Caco-2 (cell line): Measurements from ENCODE around the gene ABCA13. TPM values are rescaled to one million over a fixed set of nuclear protein-coding genes. Genes with fewer than 3 reads are reported as not detected.

ENCODE experiments used
- BruUV-seq: library from RNA; stranded (reverse); fragments of 400-500 nt; replicated peaks from 2 replicates; lab custom pipeline; 2021; lab: Mats Ljungman, UMichigan
- CTCF ChIA-PET: fragments of 300-600 bp; sonication (Branson Sonifier 250); formaldehyde crosslinking; loops from one replicate; lab custom pipeline; 2022; ENCODE audit warnings: antibody characterized with exemption; lab: Charles Lee
- POLR2A ChIA-PET: fragments of 300-600 bp; sonication (Branson Sonifier 250); formaldehyde crosslinking; loops from one replicate; lab custom pipeline; 2022; ENCODE audit warnings: antibody characterized with exemption; lab: Charles Lee
- DNase-seq, 2 experiments: peaks; one replicate each; pipeline versions ENCODE4 v3.0.0 to v3.0.0-alpha.2; 2020 to 2022
- H3K27me3 ChIP-seq: replicated peaks from 2 replicates; pipeline ENCODE4 v1.6.0; 2011; ENCODE audit warnings: low read length; ENCODE audit not compliant: control insufficient read depth, insufficient read depth
- H3K36me3 ChIP-seq: 2 replicates; pipeline ENCODE4 v1.5.1; 2011; ENCODE audit warnings: low read length; ENCODE audit not compliant: control insufficient read depth, insufficient read depth
- H3K4me1 ChIP-seq: fragments of 250-450 bp; sonication (Bioruptor Pico); 2 replicates; pipeline ENCODE4 v1.5.1; 2020; ENCODE audit warnings: mild to moderate bottlenecking
- H3K4me3 ChIP-seq: 2 replicates; pipeline ENCODE4 v1.5.1; 2011; ENCODE audit warnings: low read depth, mild to moderate bottlenecking, control low read depth, low read length
- H3K9me3 ChIP-seq: fragments of 250-450 bp; sonication (Bioruptor Pico); 2 replicates; pipeline ENCODE4 v1.5.1; 2020; ENCODE audit warnings: mild to moderate bottlenecking, moderate library complexity
- H3K27ac Mint-ChIP-seq: one replicate; pipeline ENCODE4 v1.8.0; 2022; ENCODE audit warnings: mixed read lengths; ENCODE audit not compliant: unreplicated experiment
- H3K27me3 Mint-ChIP-seq: one replicate; pipeline ENCODE4 v1.8.0; 2022; ENCODE audit warnings: mixed read lengths; ENCODE audit not compliant: insufficient read depth, unreplicated experiment
- H3K36me3 Mint-ChIP-seq: one replicate; pipeline ENCODE4 v1.8.0; 2022; ENCODE audit warnings: mild to moderate bottlenecking, mixed read lengths; ENCODE audit not compliant: insufficient read depth, unreplicated experiment
- H3K4me1 Mint-ChIP-seq: one replicate; pipeline ENCODE4 v1.8.0; 2022; ENCODE audit warnings: low read depth, mixed read lengths; ENCODE audit not compliant: unreplicated experiment
- H3K4me3 Mint-ChIP-seq: one replicate; pipeline ENCODE4 v1.8.0; 2022; ENCODE audit warnings: mild to moderate bottlenecking, moderate library complexity, mixed read lengths; ENCODE audit not compliant: unreplicated experiment
- H3K9me3 Mint-ChIP-seq: one replicate; pipeline ENCODE4 v1.8.0; 2022; ENCODE audit warnings: mixed read lengths; ENCODE audit not compliant: unreplicated experiment
- intact Hi-C: fragments of 100-400 bp; cut with micrococcal nuclease; formaldehyde crosslinking; loops from one replicate; pipeline ENCODE4 v1.10.0; 2022; ENCODE audit not compliant: unreplicated experiment
- total RNA-seq: library from RNA; stranded (reverse); gene quantifications from 2 replicates; pipeline ENCODE4 v1.2.3, GENCODE V29; 2022
- TF ChIP-seq, protein P1 (sequence below), 2 experiments: fragments of 200-600 bp in 1 of 2; IDR thresholded peaks; 1 replicate in 1 of 2; 2 replicates in 1 of 2; pipeline versions ENCODE4 v1.5.1 to v1.8.0; 2011 to 2022; ENCODE audit warnings: antibody characterized with exemption in 1 of 2, control low read depth in 1 of 2, inconsistent platforms in 1 of 2, low read depth in 1 of 2, low read length in 1 of 2, mild to moderate bottlenecking in 1 of 2, moderate library complexity in 1 of 2; ENCODE audit not compliant: insufficient read depth in 1 of 2, severe bottlenecking in 1 of 2, unreplicated experiment in 1 of 2

Gene ABCA13
- total RNA-seq, 1 experiment from 2014 or later, result 0.07 TPM

DNA sequence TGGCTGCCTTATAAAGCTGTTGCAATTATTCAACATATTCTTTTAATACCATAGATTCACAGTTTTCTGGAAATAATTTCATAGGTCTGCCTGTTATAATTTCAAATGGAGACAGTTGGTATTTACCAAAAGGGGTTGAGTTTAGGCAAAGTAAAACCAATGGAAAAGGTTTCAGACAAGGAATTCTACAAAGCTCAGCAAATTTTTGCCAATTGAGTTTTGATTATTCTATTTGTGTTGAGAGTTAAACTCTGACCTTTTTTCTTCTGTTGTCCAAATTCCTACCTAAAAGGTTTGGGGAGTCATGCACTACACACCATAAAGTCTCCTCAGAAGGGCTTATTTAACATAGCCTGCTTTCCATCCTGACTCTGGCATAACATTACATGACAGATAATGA lies 38.5 kb upstream of the ABCA13 start:
- H3K4me1 ChIP-seq, result no peaks in the 10 kb centered on the region
- Mint-ChIP-seq H3K27me3 (no peaks in the 10 kb centered on the region), H3K4me1 (peaks cover 7% of the 10 kb centered on the region), H3K4me3 (no peak overlapping the region), H3K9me3 (peaks cover 13% of the 10 kb centered on the region), H3K27ac (no peak overlapping the region), H3K36me3 (no peaks in the 10 kb centered on the region)
- ChIA-PET POLR2A (no interaction called here), CTCF (no interaction called here)
- no peak overlapping the region for H3K4me3 ChIP-seq
- no peaks in the 10 kb centered on the region for H3K27me3 ChIP-seq
- BruUV-seq, result no TSS peak
- intact Hi-C loops, result no loop called here
- TF ChIP-seq, protein P1, sequence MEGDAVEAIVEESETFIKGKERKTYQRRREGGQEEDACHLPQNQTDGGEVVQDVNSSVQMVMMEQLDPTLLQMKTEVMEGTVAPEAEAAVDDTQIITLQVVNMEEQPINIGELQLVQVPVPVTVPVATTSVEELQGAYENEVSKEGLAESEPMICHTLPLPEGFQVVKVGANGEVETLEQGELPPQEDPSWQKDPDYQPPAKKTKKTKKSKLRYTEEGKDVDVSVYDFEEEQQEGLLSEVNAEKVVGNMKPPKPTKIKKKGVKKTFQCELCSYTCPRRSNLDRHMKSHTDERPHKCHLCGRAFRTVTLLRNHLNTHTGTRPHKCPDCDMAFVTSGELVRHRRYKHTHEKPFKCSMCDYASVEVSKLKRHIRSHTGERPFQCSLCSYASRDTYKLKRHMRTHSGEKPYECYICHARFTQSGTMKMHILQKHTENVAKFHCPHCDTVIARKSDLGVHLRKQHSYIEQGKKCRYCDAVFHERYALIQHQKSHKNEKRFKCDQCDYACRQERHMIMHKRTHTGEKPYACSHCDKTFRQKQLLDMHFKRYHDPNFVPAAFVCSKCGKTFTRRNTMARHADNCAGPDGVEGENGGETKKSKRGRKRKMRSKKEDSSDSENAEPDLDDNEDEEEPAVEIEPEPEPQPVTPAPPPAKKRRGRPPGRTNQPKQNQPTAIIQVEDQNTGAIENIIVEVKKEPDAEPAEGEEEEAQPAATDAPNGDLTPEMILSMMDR (IDR thresholded peaks at IDR 0.05; ENCODE audit: insufficient read depth in 1 of 2, low read depth in 1 of 2, low read length in 1 of 2, severe bottlenecking in 1 of 2, unreplicated experiment in 1 of 2), result no peak
- DNase-seq, result no peak
- no peaks in the 10 kb centered on the region for H3K9me3 ChIP-seq
- H3K36me3 ChIP-seq, result no peaks in the 10 kb centered on the region

DNA sequence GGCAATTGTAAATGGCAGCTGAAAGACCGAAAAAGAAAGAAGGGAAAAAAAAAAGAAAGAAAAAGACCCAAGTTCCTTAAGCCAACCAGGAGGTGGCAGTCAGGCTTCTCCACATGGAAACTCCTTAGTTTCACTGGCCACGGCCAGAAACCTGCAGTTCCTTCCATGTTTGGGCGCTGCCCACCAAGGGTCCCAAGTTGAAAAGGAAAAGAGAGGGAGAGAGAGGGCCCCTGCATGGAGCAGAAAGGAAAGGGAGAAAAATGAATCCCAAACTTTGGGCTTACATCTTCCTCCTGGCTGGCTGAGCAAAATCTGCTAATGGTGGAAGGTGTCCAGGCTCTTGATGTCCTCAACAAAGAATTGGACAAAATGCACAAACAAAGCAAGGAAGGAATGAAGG lies 31.8 kb upstream of the ABCA13 start:
- CTCF ChIA-PET, result no interaction called here
- no TSS peak for BruUV-seq
- Histone ChIP-seq H3K4me1 (peaks cover 22% of the 10 kb centered on the region), H3K4me3 (no peak overlapping the region), H3K9me3 (peaks cover 31% of the 10 kb centered on the region), H3K27me3 (no peaks in the 10 kb centered on the region), H3K36me3 (no peaks in the 10 kb centered on the region)
- Mint-ChIP-seq H3K27me3 (no peaks in the 10 kb centered on the region), H3K9me3 (peaks cover 35% of the 10 kb centered on the region), H3K4me1 (peaks cover 27% of the 10 kb centered on the region), H3K4me3 (no peak overlapping the region), H3K36me3 (peaks cover 24% of the 10 kb centered on the region), H3K27ac (peak overlapping the region; percentile 39)
- intact Hi-C loops, result no loop called here
- TF ChIP-seq, protein P1 (IDR thresholded peaks at IDR 0.05; ENCODE audit: insufficient read depth in 1 of 2, low read depth in 1 of 2, low read length in 1 of 2, severe bottlenecking in 1 of 2, unreplicated experiment in 1 of 2), result no peak
- DNase-seq, result peak in 1 of 2 experiments; percentile 15
- POLR2A ChIA-PET, result interaction anchor here (0.6 to 0.9 kb wide), 2 partner anchors 51 to 86 kb away, joined by 3 to 5 read pairs; no protein-coding TSS in a partner anchor

DNA sequence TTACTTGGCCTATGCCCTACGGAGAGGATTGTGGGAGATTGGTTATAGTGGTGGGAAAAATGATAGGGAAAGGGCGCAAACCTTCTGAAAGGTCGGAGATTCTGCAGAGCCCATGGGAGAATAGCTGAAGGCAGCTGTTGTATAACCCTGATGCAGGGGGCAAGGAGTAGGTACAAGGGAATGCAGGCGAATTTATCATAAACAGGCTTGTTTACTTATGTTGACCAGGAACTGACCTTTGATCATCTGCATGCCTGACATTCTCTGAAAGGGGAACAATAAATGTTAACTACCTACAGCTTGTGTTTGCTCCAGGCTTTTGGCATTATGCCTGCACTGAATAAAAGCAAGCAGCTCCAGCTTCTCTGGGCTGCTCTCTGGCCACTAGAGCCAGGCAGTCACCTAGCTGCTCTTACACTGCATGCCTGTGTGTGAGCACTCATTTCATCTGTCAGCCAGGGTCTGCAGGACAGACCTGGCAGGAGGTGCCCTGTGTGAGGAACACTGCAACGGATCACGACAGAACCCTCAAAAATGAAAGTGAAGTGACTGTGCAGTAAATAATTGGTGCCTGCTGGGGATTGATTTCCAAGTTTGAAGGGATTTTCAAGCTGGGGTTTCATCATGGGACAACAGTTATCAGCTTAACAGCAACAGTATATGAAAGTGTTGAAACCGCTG lies 31.1 kb upstream of the ABCA13 start:
- no TSS peak for BruUV-seq
- intact Hi-C loops, result loop anchor here (1.0 kb wide), 2 partner anchors 15 to 69 kb away; no protein-coding TSS in a partner anchor
- H3K27me3 ChIP-seq, result no peaks in the 10 kb centered on the region
- Mint-ChIP-seq H3K27me3 (no peaks in the 10 kb centered on the region), H3K36me3 (peaks cover 24% of the 10 kb centered on the region), H3K4me1 (peaks cover 27% of the 10 kb centered on the region), H3K27ac (peak overlapping the region; percentile 39), H3K4me3 (no peak overlapping the region), H3K9me3 (peaks cover 35% of the 10 kb centered on the region)
- H3K4me1 ChIP-seq, result peaks cover 26% of the 10 kb centered on the region
- peaks cover 35% of the 10 kb centered on the region for H3K9me3 ChIP-seq
- ChIA-PET CTCF (interaction anchor here (1.4 kb wide), 1 partner anchor 15 kb away, joined by 5 read pairs; no protein-coding TSS in a partner anchor), POLR2A (interaction anchor here (0.9 kb wide), 1 partner anchor 52 kb away, joined by 5 read pairs; no protein-coding TSS in a partner anchor)
- H3K4me3 ChIP-seq, result no peak overlapping the region
- DNase-seq, result peak; percentile 71 to 77
- H3K36me3 ChIP-seq, result no peaks in the 10 kb centered on the region
- TF ChIP-seq, protein P1 (IDR thresholded peaks at IDR 0.05; ENCODE audit: insufficient read depth in 1 of 2, low read depth in 1 of 2, low read length in 1 of 2, severe bottlenecking in 1 of 2, unreplicated experiment in 1 of 2), result no peak
